IPS DF 19.7 (cell line): ENCODE data around the gene CSH1.
"Not testable (repeated sequence)": the region's sequence is repeated elsewhere in the genome, so short reads cannot be mapped to it uniquely, and the experiment has no call there.

Experiments
- DNase-seq: peaks from one replicate; pipeline ENCODE4 v3.0.0-alpha.2; 2013; ENCODE audit warnings: low read depth, low spot score

Gene CSH1

GRCh38 chr17:63928966-63929695 is 32.8 kb upstream of the CSH1 start:
- DNase-seq = no peak

GRCh38 chr17:63928172-63928666 is 31.8 kb upstream of the CSH1 start:
- DNase-seq = no peak

- no peak for DNase-seq
Measured at GRCh38 chr17:63927464-63928171, 31.2 kb upstream of the CSH1 start.

- no peak for DNase-seq
Measured at GRCh38 chr17:63926164-63926563, 29.8 kb upstream of the CSH1 start.

GRCh38 chr17:63925615-63926014 is 29.2 kb upstream of the CSH1 start:
- DNase-seq = no peak

GRCh38 chr17:63922402-63922801 is 26.0 kb upstream of the CSH1 start:
- DNase-seq = not testable (repeated sequence)

GRCh38 chr17:63920779-63921178 is 24.4 kb upstream of the CSH1 start:
- DNase-seq = not testable (repeated sequence)

- DNase-seq = not testable (repeated sequence)
Measured at GRCh38 chr17:63920050-63920449, 23.7 kb upstream of the CSH1 start.

- no peak for DNase-seq
Measured at GRCh38 chr17:63919311-63919723, 22.9 kb upstream of the CSH1 start.

GRCh38 chr17:63918789-63919305 is 22.5 kb upstream of the CSH1 start, which contains the start of gene GH1:
Gene GH1, minus strand, starts transcription at chr17:63918839. Its CDS starts 63 bp downstream, at chr17:63918776.
- DNase-seq = not testable (repeated sequence)

GRCh38 chr17:63918305-63918704 is 21.9 kb upstream of the CSH1 start:
- DNase-seq = no peak

GRCh38 chr17:63917646-63918045 is 21.3 kb upstream of the CSH1 start:
- DNase-seq = no peak

GRCh38 chr17:63917206-63917605 is 20.8 kb upstream of the CSH1 start:
- not testable (repeated sequence) for DNase-seq

- no peak for DNase-seq
Measured at GRCh38 chr17:63916566-63917185, 20.3 kb upstream of the CSH1 start.

GRCh38 chr17:63915753-63916152 is 19.4 kb upstream of the CSH1 start:
- DNase-seq = not testable (repeated sequence)

GRCh38 chr17:63914471-63914870 is 18.1 kb upstream of the CSH1 start:
- no peak for DNase-seq

- DNase-seq = no peak
Measured at GRCh38 chr17:63911657-63912100, 15.3 kb upstream of the CSH1 start.

- DNase-seq = no peak
Measured at GRCh38 chr17:63911041-63911635, 14.8 kb upstream of the CSH1 start, which contains the start of gene CSHL1. Gene CSHL1, minus strand, starts transcription at chr17:63911258. Its CDS starts 62 bp downstream, at chr17:63911196.

GRCh38 chr17:63910096-63910495 is 13.7 kb upstream of the CSH1 start:
- DNase-seq = no peak

GRCh38 chr17:63909586-63909985 is 13.2 kb upstream of the CSH1 start:
- DNase-seq = not testable (repeated sequence)

- DNase-seq = not testable (repeated sequence)
Measured at GRCh38 chr17:63907161-63907778, 10.9 kb upstream of the CSH1 start.
